MM.1S (cell line): ENCODE results near the gene NEGR1.
"Not testable (repeated sequence)": the region's sequence is repeated elsewhere in the genome, so short reads cannot be mapped to it uniquely, and the experiment has no call there.

Experiments used
- EZH2phosphoT487 ChIP-seq: fragments of 300-600 bp; sonication (generic); IDR thresholded peaks from 2 replicates; pipeline ENCODE4 v1.6.1; 2018; ENCODE audit warnings: antibody characterized with exemption, low read length
- TF ChIP-seq, protein P1 (sequence below): fragments of 300-600 bp; sonication (generic); IDR thresholded peaks from 2 replicates; pipeline ENCODE4 v1.5.1; 2016; ENCODE audit warnings: antibody characterized with exemption, low read length, mixed read lengths

DNA sequence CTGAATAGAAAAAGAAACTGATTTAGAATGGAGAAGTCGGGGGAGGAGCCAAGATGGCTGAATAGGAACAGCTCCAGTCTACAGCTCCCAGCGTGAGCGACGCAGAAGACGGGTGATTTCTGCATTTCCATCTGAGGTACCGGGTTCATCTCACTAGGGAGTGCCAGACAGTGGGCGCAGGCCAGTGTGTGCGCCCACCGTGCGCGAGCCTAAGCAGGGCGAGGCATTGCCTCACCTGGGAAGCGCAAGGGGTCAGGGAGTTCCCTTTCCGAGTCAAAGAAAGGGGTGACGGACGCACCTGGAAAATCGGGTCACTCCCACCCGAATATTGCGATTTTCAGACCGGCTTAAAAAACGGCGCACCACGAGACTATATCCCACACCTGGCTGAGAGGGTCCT, 394.2 kb downstream of the NEGR1 start:
- TF ChIP-seq EZH2phosphoT487 = not testable (repeated sequence)
- TF ChIP-seq, protein P1, sequence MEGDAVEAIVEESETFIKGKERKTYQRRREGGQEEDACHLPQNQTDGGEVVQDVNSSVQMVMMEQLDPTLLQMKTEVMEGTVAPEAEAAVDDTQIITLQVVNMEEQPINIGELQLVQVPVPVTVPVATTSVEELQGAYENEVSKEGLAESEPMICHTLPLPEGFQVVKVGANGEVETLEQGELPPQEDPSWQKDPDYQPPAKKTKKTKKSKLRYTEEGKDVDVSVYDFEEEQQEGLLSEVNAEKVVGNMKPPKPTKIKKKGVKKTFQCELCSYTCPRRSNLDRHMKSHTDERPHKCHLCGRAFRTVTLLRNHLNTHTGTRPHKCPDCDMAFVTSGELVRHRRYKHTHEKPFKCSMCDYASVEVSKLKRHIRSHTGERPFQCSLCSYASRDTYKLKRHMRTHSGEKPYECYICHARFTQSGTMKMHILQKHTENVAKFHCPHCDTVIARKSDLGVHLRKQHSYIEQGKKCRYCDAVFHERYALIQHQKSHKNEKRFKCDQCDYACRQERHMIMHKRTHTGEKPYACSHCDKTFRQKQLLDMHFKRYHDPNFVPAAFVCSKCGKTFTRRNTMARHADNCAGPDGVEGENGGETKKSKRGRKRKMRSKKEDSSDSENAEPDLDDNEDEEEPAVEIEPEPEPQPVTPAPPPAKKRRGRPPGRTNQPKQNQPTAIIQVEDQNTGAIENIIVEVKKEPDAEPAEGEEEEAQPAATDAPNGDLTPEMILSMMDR = not testable (repeated sequence)
